Panc1 (cell line): ENCODE data around the gene DLGAP1. TPM values are rescaled to one million over a fixed set of nuclear protein-coding genes. Genes with fewer than 3 reads are reported as not detected.

ENCODE experiments used
- ATAC-seq: fragments of 200-7000 bp; cut with Tn5 transposase; 2 replicates; pipeline ENCODE4 v1.9.1; 2020; ENCODE audit warnings: mild to moderate bottlenecking, moderate library complexity
- BruUV-seq: library from RNA; stranded (reverse); fragments of 400-500 nt; replicated peaks from 2 replicates; lab custom pipeline; 2021; lab: Mats Ljungman, UMichigan
- CTCF ChIA-PET: fragments of 300-600 bp; sonication (Branson Sonifier 250); formaldehyde crosslinking; loops from one replicate; lab custom pipeline; 2022; ENCODE audit warnings: antibody characterized with exemption; lab: Charles Lee
- POLR2A ChIA-PET: fragments of 300-600 bp; sonication (Branson Sonifier 250); formaldehyde crosslinking; loops from one replicate; lab custom pipeline; 2022; ENCODE audit warnings: antibody characterized with exemption; lab: Charles Lee
- DNase-seq: peaks from one replicate; pipeline ENCODE4 v3.0.0-alpha.2; 2010; ENCODE audit warnings: low read depth, low spot score
- H3K27ac ChIP-seq: 2 replicates; pipeline ENCODE4 v1.5.1; 2011; ENCODE audit warnings: mild to moderate bottlenecking, low read length, inconsistent platforms
- H3K27me3 ChIP-seq: fragments of 200-500 bp; sonication (Bioruptor generic); 2 replicates; pipeline ENCODE4 v1.6.0; 2014; ENCODE audit warnings: low read length, inconsistent platforms; ENCODE audit not compliant: control insufficient read depth, insufficient read depth
- H3K36me3 ChIP-seq: fragments of 200-500 bp; sonication (Bioruptor generic); 2 replicates; pipeline ENCODE4 v1.5.1; 2014; ENCODE audit warnings: inconsistent platforms, mild to moderate bottlenecking, low read length, moderate library complexity; ENCODE audit not compliant: control insufficient read depth, insufficient read depth
- H3K4me1 ChIP-seq: 2 replicates; pipeline ENCODE4 v1.5.1; 2011; ENCODE audit warnings: inconsistent platforms, mild to moderate bottlenecking, low read length, moderate library complexity; ENCODE audit not compliant: control insufficient read depth, insufficient read depth
- H3K4me3 ChIP-seq, 2 experiments: 2 replicates each; pipeline ENCODE4 v1.5.1; 2011 to 2012; ENCODE audit warnings: low read depth in 2 of 2, low read length in 2 of 2, mild to moderate bottlenecking in 2 of 2, inconsistent platforms in 1 of 2, moderate library complexity in 1 of 2
- H3K9me3 ChIP-seq: fragments of 200-500 bp; sonication (Bioruptor generic); 2 replicates; pipeline ENCODE4 v1.5.1; 2014; ENCODE audit warnings: low read depth, mild to moderate bottlenecking, inconsistent platforms, low read length, moderate library complexity; ENCODE audit not compliant: control insufficient read depth, insufficient read depth
- CTCF ChIP-seq: fragments of 450-650 bp; IDR thresholded peaks from 2 replicates; pipeline ENCODE4 v1.5.1; 2017; ENCODE audit warnings: mild to moderate bottlenecking
- POLR2AphosphoS5 ChIP-seq: IDR thresholded peaks from 2 replicates; pipeline ENCODE4 v1.6.1; 2012; ENCODE audit warnings: mild to moderate bottlenecking, low read depth, low read length, moderate library complexity
- REST ChIP-seq, 2 experiments: IDR thresholded peaks; 2 replicates each; pipeline ENCODE4 v1.6.1; 2011 to 2012; ENCODE audit warnings: low read depth in 2 of 2, control low read depth in 1 of 2, low read length in 1 of 2, mild to moderate bottlenecking in 1 of 2, moderate library complexity in 1 of 2; ENCODE audit not compliant: insufficient read depth in 1 of 2
- SIN3A ChIP-seq: IDR thresholded peaks from 2 replicates; pipeline ENCODE4 v1.6.1; 2012; ENCODE audit warnings: low read depth, mild to moderate bottlenecking, low read length, moderate library complexity, borderline replicate concordance; ENCODE audit not compliant: insufficient read depth
- TCF7L2 ChIP-seq: IDR thresholded peaks from 2 replicates; pipeline ENCODE4 v1.6.1; 2011; ENCODE audit warnings: mild to moderate bottlenecking, low read depth, low read length, inconsistent platforms
- in situ Hi-C: cut with HindIII; loops from 2 replicates; pipeline ENCODE4 v1.10.0; 2016; ENCODE audit warnings: low sequenced_read_pairs, low pct_unique_long_range_greater_than_20kb
- intact Hi-C: fragments of 100-400 bp; cut with micrococcal nuclease; formaldehyde crosslinking; loops from one replicate; pipeline ENCODE4 v1.10.0; 2022; ENCODE audit not compliant: unreplicated experiment
- total RNA-seq: library from RNA; stranded (reverse); gene quantifications from one replicate; pipeline ENCODE4 v1.2.1, GENCODE V29; 2021; ENCODE audit not compliant: unreplicated experiment

Gene DLGAP1
- total RNA-seq, 1 experiment from 2014 or later, result 1.8 TPM

- in situ Hi-C loops, result no loop called here
Measured at GRCh38 chr18:4077204-4077603, 377.9 kb downstream of the DLGAP1 start.

GRCh38 chr18:4074647-4075046 lies 380.5 kb downstream of the DLGAP1 start:
- in situ Hi-C loops (no loop called here), intact Hi-C loops (no loop called here)
- TF ChIP-seq TCF7L2 (no peak), CTCF (no peak), SIN3A (no peak), REST (IDR thresholded peaks at IDR 0.05; ENCODE audit: insufficient read depth in 1 of 2, low read depth in 2 of 2, low read length in 1 of 2) (no peak), POLR2AphosphoS5 (no peak)
- ChIA-PET CTCF (no interaction called here), POLR2A (no interaction called here)
- H3K9me3 ChIP-seq, result no peaks in the 10 kb centered on the region
- H3K4me3 ChIP-seq, result no peak overlapping the region
- ATAC-seq, result no peak
- no TSS peak for BruUV-seq
- H3K36me3 ChIP-seq, result no peaks in the 10 kb centered on the region
- H3K4me1 ChIP-seq, result no peaks in the 10 kb centered on the region
- no peaks in the 10 kb centered on the region; the same call in 1 of the 2 replicates for H3K27me3 ChIP-seq
- DNase-seq, result no peak
- H3K27ac ChIP-seq, result no peak overlapping the region

More at GRCh38 chr18:4077204-4077603, 377.9 kb downstream of the DLGAP1 start:
- POLR2A ChIA-PET, result no interaction called here
- Histone ChIP-seq H3K4me1 (no peaks in the 10 kb centered on the region), H3K9me3 (no peaks in the 10 kb centered on the region), H3K4me3 (no peak overlapping the region), H3K27me3 (no peaks in the 10 kb centered on the region; the same call in 1 of the 2 replicates), H3K27ac (no peak overlapping the region), H3K36me3 (no peaks in the 10 kb centered on the region)
- DNase-seq (no peak), ATAC-seq (no peak)
- TF ChIP-seq REST (IDR thresholded peaks at IDR 0.05; ENCODE audit: insufficient read depth in 1 of 2, low read depth in 2 of 2, low read length in 1 of 2), result no peak
- no peak for TF ChIP-seq SIN3A
- TF ChIP-seq POLR2AphosphoS5, result no peak
- no peak for TF ChIP-seq TCF7L2
- TF ChIP-seq CTCF, result no peak
- BruUV-seq, result no TSS peak
- intact Hi-C loops, result no loop called here
- CTCF ChIA-PET, result no interaction called here
